Measurements from ENCODE around the gene ERBB2.

GRCh38 chr17:39772415-39772814 is 72.6 kb downstream of the ERBB2 start:
- TF ChIP-seq CTCF (IDR thresholded peaks at IDR 0.05) = no peak
- no peak for TF ChIP-seq EP300 (IDR thresholded peaks at IDR 0.05; ENCODE audit: low read depth)

Measured in transverse colon (tissue), 3 donors.